A549 (cell line): ENCODE measurements around the gene NTNG2.

Experiments used
- CHD2 ChIP-seq: fragments of 150-350 bp; IDR thresholded peaks from 2 replicates; pipeline ENCODE4 v1.6.1; 2014; ENCODE audit warnings: low read length; ENCODE audit not compliant: partially characterized antibody
- CHD4 ChIP-seq: fragments of 200-600 bp; sonication (generic); IDR thresholded peaks from 2 replicates; pipeline ENCODE4 v1.6.1; 2016; ENCODE audit warnings: antibody characterized with exemption, mild to moderate bottlenecking, borderline replicate concordance
- E2F6 ChIP-seq: IDR thresholded peaks from 2 replicates; pipeline ENCODE4 v1.6.1; 2012; ENCODE audit warnings: low read depth, borderline replicate concordance
- EP300 ChIP-seq, 2 experiments: fragments of >200 bp; sonication (Bioruptor Twin); formaldehyde crosslinking; IDR thresholded peaks; 2 replicates in 1 of 2; 3 replicates in 1 of 2; pipeline ENCODE4 v1.6.1; 2016 to 2017
- KDM5A ChIP-seq: fragments of 200-600 bp; sonication (generic); IDR thresholded peaks from 2 replicates; pipeline ENCODE4 v1.6.1; 2016; ENCODE audit warnings: antibody characterized with exemption, mild to moderate bottlenecking
- POLR2A ChIP-seq: IDR thresholded peaks from 2 replicates; pipeline ENCODE4 v1.6.1; 2012; ENCODE audit warnings: mild to moderate bottlenecking, low read length
- RAD21 ChIP-seq, 2 experiments: fragments of >200 bp in 1 of 2; sonication (Bioruptor Twin) in 1 of 2; formaldehyde crosslinking in 1 of 2; IDR thresholded peaks in 1 of 2; conservative IDR thresholded peaks in 1 of 2; 2 replicates in 1 of 2; 3 replicates in 1 of 2; pipeline ENCODE4 v1.6.1; 2012 to 2018; ENCODE audit warnings: inconsistent platforms in 1 of 2
- RNF2 ChIP-seq: fragments of 200-600 bp; sonication (generic); IDR thresholded peaks from 2 replicates; pipeline ENCODE4 v1.6.1; 2016; ENCODE audit warnings: low read depth, mild to moderate bottlenecking, antibody characterized with exemption, moderate library complexity, borderline replicate concordance
- TF ChIP-seq, protein P1 (sequence below): fragments of >200 bp; sonication (Bioruptor Twin); formaldehyde crosslinking; IDR thresholded peaks from 3 replicates; pipeline ENCODE4 v1.5.1; 2016

- TF ChIP-seq POLR2A, result no peak
- TF ChIP-seq CHD4, result no peak
- TF ChIP-seq CHD2, result no peak
- TF ChIP-seq EP300 (IDR thresholded peaks at IDR 0.05), result no peak
- no peak for TF ChIP-seq E2F6
- TF ChIP-seq, protein P1, sequence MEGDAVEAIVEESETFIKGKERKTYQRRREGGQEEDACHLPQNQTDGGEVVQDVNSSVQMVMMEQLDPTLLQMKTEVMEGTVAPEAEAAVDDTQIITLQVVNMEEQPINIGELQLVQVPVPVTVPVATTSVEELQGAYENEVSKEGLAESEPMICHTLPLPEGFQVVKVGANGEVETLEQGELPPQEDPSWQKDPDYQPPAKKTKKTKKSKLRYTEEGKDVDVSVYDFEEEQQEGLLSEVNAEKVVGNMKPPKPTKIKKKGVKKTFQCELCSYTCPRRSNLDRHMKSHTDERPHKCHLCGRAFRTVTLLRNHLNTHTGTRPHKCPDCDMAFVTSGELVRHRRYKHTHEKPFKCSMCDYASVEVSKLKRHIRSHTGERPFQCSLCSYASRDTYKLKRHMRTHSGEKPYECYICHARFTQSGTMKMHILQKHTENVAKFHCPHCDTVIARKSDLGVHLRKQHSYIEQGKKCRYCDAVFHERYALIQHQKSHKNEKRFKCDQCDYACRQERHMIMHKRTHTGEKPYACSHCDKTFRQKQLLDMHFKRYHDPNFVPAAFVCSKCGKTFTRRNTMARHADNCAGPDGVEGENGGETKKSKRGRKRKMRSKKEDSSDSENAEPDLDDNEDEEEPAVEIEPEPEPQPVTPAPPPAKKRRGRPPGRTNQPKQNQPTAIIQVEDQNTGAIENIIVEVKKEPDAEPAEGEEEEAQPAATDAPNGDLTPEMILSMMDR, result no peak
- no peak for TF ChIP-seq RNF2
- TF ChIP-seq RAD21 (conservative IDR thresholded peaks at IDR 0.05 in 1 of 2, IDR thresholded peaks at IDR 0.05 in 1 of 2), result no peak
- no peak for TF ChIP-seq KDM5A
These were observed 122.0 kb downstream of the NTNG2 start for GRCh38 chr9:132283863-132284262.
